ENCODE measurements around the gene PKHD1.

Gene PKHD1

GRCh38 chr6:51644426-51644825 lies 443.0 kb downstream of the PKHD1 start:
- no peak overlapping the region for H3K4me3 ChIP-seq (ENCODE audit: low read depth, low read length)
- DNase-seq (ENCODE audit: low read depth) = no peak
- TF ChIP-seq CTCF (conservative IDR thresholded peaks at IDR 0.05; ENCODE audit: low read depth, low read length) = no peak

GRCh38 chr6:51640021-51640420 lies 447.4 kb downstream of the PKHD1 start:
- no peak for TF ChIP-seq CTCF (conservative IDR thresholded peaks at IDR 0.05; ENCODE audit: low read depth, low read length)

GRCh38 chr6:51633424-51633823 lies 454.0 kb downstream of the PKHD1 start:
- TF ChIP-seq CTCF (conservative IDR thresholded peaks at IDR 0.05; ENCODE audit: low read depth, low read length) = no peak
- H3K4me3 ChIP-seq (ENCODE audit: low read depth, low read length) = no peak overlapping the region
- DNase-seq (ENCODE audit: low read depth) = no peak

More at GRCh38 chr6:51640021-51640420, 447.4 kb downstream of the PKHD1 start:
- no peak overlapping the region for H3K4me3 ChIP-seq (ENCODE audit: low read depth, low read length)
- DNase-seq (ENCODE audit: low read depth) = no peak

- DNase-seq (ENCODE audit: low read depth) = no peak
- no peak for TF ChIP-seq CTCF (conservative IDR thresholded peaks at IDR 0.05; ENCODE audit: low read depth, low read length)
- H3K4me3 ChIP-seq (ENCODE audit: low read depth, low read length) = no peak overlapping the region
Measured at GRCh38 chr6:51630011-51630410, 457.4 kb downstream of the PKHD1 start.

- no peak for TF ChIP-seq CTCF (conservative IDR thresholded peaks at IDR 0.05; ENCODE audit: low read depth, low read length)
- H3K4me3 ChIP-seq (ENCODE audit: low read depth, low read length) = no peak overlapping the region
- DNase-seq (ENCODE audit: low read depth) = no peak
Measured at GRCh38 chr6:51626391-51626790, 461.0 kb downstream of the PKHD1 start.

GRCh38 chr6:51625566-51625965 lies 461.8 kb downstream of the PKHD1 start:
- DNase-seq (ENCODE audit: low read depth) = no peak
- TF ChIP-seq CTCF (conservative IDR thresholded peaks at IDR 0.05; ENCODE audit: low read depth, low read length) = no peak
- H3K4me3 ChIP-seq (ENCODE audit: low read depth, low read length) = no peak overlapping the region

- DNase-seq (ENCODE audit: low read depth) = no peak
- no peak overlapping the region for H3K4me3 ChIP-seq (ENCODE audit: low read depth, low read length)
- no peak for TF ChIP-seq CTCF (conservative IDR thresholded peaks at IDR 0.05; ENCODE audit: low read depth, low read length)
Measured at GRCh38 chr6:51620971-51621370, 466.4 kb downstream of the PKHD1 start.
